Esophagus muscularis mucosa (tissue), 4 donors: ENCODE results near the gene CCM2. TPM values are rescaled to one million over a fixed set of nuclear protein-coding genes. Genes with fewer than 3 reads are reported as not detected.

Experiments used
- DNase-seq: peaks from one replicate; pipeline ENCODE4 v3.0.0-alpha.2; 2017; ENCODE audit errors: extremely low spot score
- H3K27ac ChIP-seq, 4 donors: fragments of 200-600 bp; sonication (generic); replicated peaks in 1 of 4; 1 replicate in 3 of 4; 2 replicates in 1 of 4; pipeline ENCODE4 v1.5.1; 2016 to 2019; ENCODE audit warnings: mild to moderate bottlenecking in 1 of 4
- H3K27me3 ChIP-seq, 4 donors: fragments of 200-600 bp; sonication (generic); one replicate each; pipeline versions ENCODE4 v1.5.1 to v1.6.0; 2016 to 2019
- H3K36me3 ChIP-seq, 4 donors: fragments of 200-600 bp; sonication (generic); one replicate each; pipeline ENCODE4 v1.5.1; 2016 to 2019
- H3K4me1 ChIP-seq, 4 donors: fragments of 200-600 bp; sonication (generic); one replicate each; pipeline ENCODE4 v1.5.1; 2016 to 2019
- H3K4me3 ChIP-seq, 4 donors: fragments of 200-600 bp; sonication (generic); 1 replicate in 2 of 4; 2 replicates in 2 of 4; pipeline ENCODE4 v1.5.1; 2016 to 2019; ENCODE audit warnings: mild to moderate bottlenecking in 4 of 4, moderate library complexity in 1 of 4
- H3K9me3 ChIP-seq, 4 donors: fragments of 200-600 bp; sonication (generic); 1 replicate in 3 of 4; 2 replicates in 1 of 4; pipeline ENCODE4 v1.5.1; 2016 to 2019
- CTCF ChIP-seq, 3 experiments: fragments of 200-600 bp in 2 of 3; fragments of 450-650 bp in 1 of 3; sonication (generic) in 2 of 3; IDR thresholded peaks; one replicate each; pipeline ENCODE4 v1.5.1; 2017 to 2019; ENCODE audit warnings: antibody characterized with exemption in 3 of 3, mild to moderate bottlenecking in 2 of 3, moderate library complexity in 1 of 3
- EP300 ChIP-seq: sonication (generic); formaldehyde crosslinking; IDR thresholded peaks from one replicate; pipeline ENCODE4 v1.6.1; 2017; ENCODE audit warnings: antibody characterized with exemption
- POLR2A ChIP-seq: fragments of 450-650 bp; IDR thresholded peaks from one replicate; pipeline ENCODE4 v1.6.1; 2017; ENCODE audit warnings: antibody characterized with exemption, moderate library complexity, mild to moderate bottlenecking, low read depth
- POLR2AphosphoS5 ChIP-seq, 2 donors: sonication (generic); formaldehyde crosslinking; IDR thresholded peaks; one replicate each; pipeline ENCODE4 v1.6.1; 2017; ENCODE audit warnings: antibody characterized with exemption in 2 of 2
- WGBS: methylation state at CpG from one replicate; pipeline ENCODE4 v1.1.5; 2018; 5-methylcytosine and 5-hydroxymethylcytosine counted together
- intact Hi-C: fragments of 100-400 bp; cut with DNase I; formaldehyde crosslinking; loops from one replicate; pipeline ENCODE4 v1.15.1; 2023
- total RNA-seq, 4 donors: library from RNA; depleted of rRNA; stranded (reverse); fragments of >200 nt; gene quantifications; one replicate each; pipeline versions ENCODE4 v1.1.0 to v1.2.1, GENCODE V29; 2016

Gene CCM2
- total RNA-seq, 4 donors from 2014 or later: 40.3 to 61.7 (median 49.4) TPM

- intact Hi-C loops: loop anchor here (10.0 kb wide), 1 partner anchor 81 kb away; the partner anchor contains the start of gene CCM2
- H3K4me1 ChIP-seq: peaks cover 5 to 29% (median 28%) of the 10 kb centered on the region in 4 donors
- no peak for TF ChIP-seq POLR2A
- TF ChIP-seq CTCF (IDR thresholded peaks at IDR 0.05): no peak
- no peak for TF ChIP-seq POLR2AphosphoS5 (IDR thresholded peaks at IDR 0.05)
- no peak for TF ChIP-seq EP300
- no peak overlapping the region for H3K27ac ChIP-seq
- no peak for DNase-seq
- H3K36me3 ChIP-seq: peaks cover 0 to 16% (median 5%) of the 10 kb centered on the region in 4 donors
- WGBS: 91% methylated on average over 17 of the region's 23 CpGs
- no peak overlapping the region for H3K4me3 ChIP-seq
- H3K27me3 ChIP-seq: no peaks in the 10 kb centered on the region
- no peaks in the 10 kb centered on the region for H3K9me3 ChIP-seq
Observed at GRCh38 chr7:45085619-45086200, 85.7 kb downstream of the CCM2 start.

DNA sequence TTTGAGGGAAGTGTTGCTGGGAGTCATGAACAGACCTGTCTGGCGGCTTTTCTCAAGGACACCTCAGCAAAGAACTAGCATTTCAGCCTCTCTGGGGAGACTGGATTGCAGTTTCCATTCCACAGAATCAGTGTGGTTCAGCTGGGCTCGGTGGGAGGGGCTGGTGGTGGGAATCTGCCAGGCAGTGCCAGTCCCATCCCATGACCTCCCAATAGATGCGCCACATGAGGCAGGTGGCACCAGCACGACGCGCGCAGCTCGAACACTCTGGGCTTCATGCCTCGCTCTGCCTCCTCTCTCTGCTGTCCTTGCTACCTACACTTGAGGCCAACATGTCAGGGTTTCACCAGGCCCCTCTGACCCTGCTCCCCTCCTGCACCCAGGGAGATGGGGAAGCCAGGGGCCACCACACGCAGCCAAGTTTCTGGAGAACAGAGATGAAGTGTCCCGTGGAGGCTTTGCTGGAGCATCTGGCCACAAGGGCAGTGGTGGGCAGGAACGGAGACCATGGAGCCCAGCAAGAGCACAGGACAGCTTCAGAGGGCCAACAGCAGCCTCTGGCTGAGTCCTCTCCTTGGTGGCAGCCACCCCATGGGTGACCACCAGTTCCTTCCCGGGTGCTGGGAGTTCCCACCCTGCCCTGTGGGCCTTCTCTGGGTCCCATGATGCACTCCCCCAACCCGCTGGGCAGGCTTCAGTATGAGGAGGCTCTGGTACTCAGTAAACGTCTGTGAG is 86.5 kb downstream of the CCM2 start:
- Histone ChIP-seq H3K27me3 (no peaks in the 10 kb centered on the region), H3K36me3 (peaks cover 0 to 16% (median 5%) of the 10 kb centered on the region in 4 donors), H3K4me3 (no peak overlapping the region), H3K27ac (no peak overlapping the region), H3K9me3 (no peaks in the 10 kb centered on the region), H3K4me1 (peaks cover 5 to 29% (median 28%) of the 10 kb centered on the region in 4 donors)
- TF ChIP-seq EP300 (no peak), POLR2AphosphoS5 (IDR thresholded peaks at IDR 0.05) (no peak), CTCF (IDR thresholded peaks at IDR 0.05) (no peak), POLR2A (no peak)
- DNase-seq: no peak
- 85% methylated on average over 5 of the region's 15 CpGs for WGBS
- intact Hi-C loops: loop anchor here (10.0 kb wide), 1 partner anchor 82 kb away; the partner anchor contains the start of gene CCM2

- H3K27ac ChIP-seq: peak overlapping the region; percentile 84 to 88 (median 86)
- H3K4me3 ChIP-seq: peak overlapping the region; percentile 68 to 81 (median 76)
- TF ChIP-seq CTCF (IDR thresholded peaks at IDR 0.05) (no peak), EP300 (no peak), POLR2AphosphoS5 (IDR thresholded peaks at IDR 0.05) (no peak), POLR2A (no peak)
- peaks cover 5 to 27% (median 25%) of the 10 kb centered on the region in 4 donors for H3K4me1 ChIP-seq
- WGBS: 90% methylated on average over 6 of the region's 6 CpGs
- no peak for DNase-seq
- intact Hi-C loops: loop anchor here (10.0 kb wide), 1 partner anchor 83 kb away; the partner anchor contains the start of gene CCM2
- H3K36me3 ChIP-seq: peaks cover 0 to 16% (median 5%) of the 10 kb centered on the region in 4 donors
- H3K9me3 ChIP-seq: no peaks in the 10 kb centered on the region
- H3K27me3 ChIP-seq: no peaks in the 10 kb centered on the region
Observed at GRCh38 chr7:45087301-45088145, 87.5 kb downstream of the CCM2 start.

DNA sequence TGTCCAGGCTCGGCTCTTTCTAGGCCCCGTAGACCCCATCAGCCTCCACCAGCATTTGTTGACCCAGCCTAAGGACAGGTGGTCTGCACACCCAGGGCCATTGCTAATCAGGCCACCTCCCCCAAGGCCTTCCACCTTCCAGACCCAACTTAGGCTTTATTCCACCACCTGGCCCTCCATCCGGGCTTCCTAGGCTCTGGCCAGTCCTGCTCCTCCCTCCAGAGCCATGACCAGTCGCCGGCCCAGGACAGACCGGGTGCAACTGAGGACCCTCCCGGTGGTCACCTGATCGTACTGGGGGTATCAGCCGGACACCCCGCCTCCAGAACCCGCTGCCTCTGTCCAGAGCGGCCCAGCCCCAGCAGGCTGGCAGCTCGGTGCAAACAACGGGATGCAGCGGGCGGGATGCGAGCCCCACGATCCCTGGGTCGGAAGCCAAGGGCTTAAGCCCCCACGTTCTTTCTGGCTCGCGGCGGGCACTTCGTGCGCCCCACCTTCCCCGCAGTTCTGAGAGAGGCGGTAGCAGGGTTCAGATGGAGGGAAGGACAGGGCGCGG is 88.2 kb downstream of the CCM2 start:
- DNase-seq: no peak
- intact Hi-C loops: loop anchor here (10.0 kb wide), 1 partner anchor 83 kb away; the partner anchor contains the start of gene CCM2

More for the DNA sequence above, 88.2 kb downstream of the CCM2 start:
- H3K27ac ChIP-seq: peak overlapping the region; percentile 84 to 88 (median 86)
- 31% methylated on average over 15 of the region's 29 CpGs for WGBS
- no peak for TF ChIP-seq EP300
- no peak for TF ChIP-seq CTCF (IDR thresholded peaks at IDR 0.05)
- no peak for TF ChIP-seq POLR2AphosphoS5 (IDR thresholded peaks at IDR 0.05)
- TF ChIP-seq POLR2A: no peak
- H3K27me3 ChIP-seq: no peaks in the 10 kb centered on the region
- peak overlapping the region; percentile 68 to 81 (median 76) for H3K4me3 ChIP-seq
- peaks cover 0 to 13% (median 5%) of the 10 kb centered on the region in 4 donors for H3K36me3 ChIP-seq
- no peaks in the 10 kb centered on the region for H3K9me3 ChIP-seq
- H3K4me1 ChIP-seq: peaks cover 5 to 24% (median 22%) of the 10 kb centered on the region in 4 donors
